Testis (tissue), 3 donors: ENCODE results near the gene ZFR. TPM values are rescaled to one million over a fixed set of nuclear protein-coding genes. Genes with fewer than 3 reads are reported as not detected.

Experiments
- DNase-seq: peaks from one replicate; pipeline ENCODE4 v3.0.0-alpha.2; 2019
- H3K27ac ChIP-seq, 2 donors: fragments of 200-600 bp; sonication (generic); one replicate each; pipeline ENCODE4 v1.5.1; 2019
- H3K27me3 ChIP-seq: fragments of 200-600 bp; sonication (generic); one replicate; pipeline ENCODE4 v1.5.1; 2019
- H3K36me3 ChIP-seq: fragments of 200-600 bp; sonication (generic); one replicate; pipeline ENCODE4 v1.5.1; 2017; ENCODE audit warnings: low read depth; ENCODE audit errors: missing control alignments
- H3K4me1 ChIP-seq: fragments of 200-600 bp; sonication (generic); one replicate; pipeline ENCODE4 v1.5.1; 2019
- H3K4me3 ChIP-seq, 2 donors: fragments of 200-600 bp; sonication (generic); one replicate each; pipeline ENCODE4 v1.5.1; 2017 to 2019
- H3K9me3 ChIP-seq: fragments of 200-600 bp; sonication (generic); one replicate; pipeline ENCODE4 v1.5.1; 2017
- POLR2A ChIP-seq: fragments of 450-650 bp; IDR thresholded peaks from one replicate; pipeline ENCODE4 v1.6.1; 2017; ENCODE audit warnings: antibody characterized with exemption, mild to moderate bottlenecking, moderate library complexity
- WGBS, 2 donors: methylation state at CpG; one replicate each; pipeline ENCODE4 v1.1.5; 2018; 5-methylcytosine and 5-hydroxymethylcytosine counted together
- intact Hi-C: fragments of 100-400 bp; cut with DNase I; formaldehyde crosslinking; loops from one replicate; pipeline ENCODE4 v1.15.1; 2023; ENCODE audit warnings: low total_unique reads
- polyA plus RNA-seq: library from polyadenylated mRNA; stranded (reverse); fragments of 350-450 nt; fragmentation: Illumina TruSeq; extraction: RNeasy Lipid Tissue Mini Kit (QIAGEN cat#74804); gene quantifications from one replicate; pipeline ENCODE4 v1.2.3, GENCODE V29; 2014; ENCODE audit warnings: low read depth, low replicate concordance; ENCODE audit not compliant: insufficient read depth
- total RNA-seq, 2 donors: library from RNA; depleted of rRNA; stranded (reverse); fragments of >200 nt; gene quantifications; one replicate each; pipeline ENCODE4 v1.2.3, GENCODE V29; 2016
- TF ChIP-seq, protein P1 (sequence below), 3 experiments: fragments of 450-650 bp in 2 of 3; fragments of 200-600 bp in 1 of 3; sonication (generic) in 1 of 3; IDR thresholded peaks; one replicate each; pipeline ENCODE4 v1.5.1; 2016 to 2019; ENCODE audit warnings: antibody characterized with exemption in 3 of 3, mild to moderate bottlenecking in 2 of 3, moderate library complexity in 1 of 3

ZFR gene
- total and polyA plus RNA-seq, 3 donors from 2014 or later = 77.1 to 112 (median 97.2) TPM

DNA sequence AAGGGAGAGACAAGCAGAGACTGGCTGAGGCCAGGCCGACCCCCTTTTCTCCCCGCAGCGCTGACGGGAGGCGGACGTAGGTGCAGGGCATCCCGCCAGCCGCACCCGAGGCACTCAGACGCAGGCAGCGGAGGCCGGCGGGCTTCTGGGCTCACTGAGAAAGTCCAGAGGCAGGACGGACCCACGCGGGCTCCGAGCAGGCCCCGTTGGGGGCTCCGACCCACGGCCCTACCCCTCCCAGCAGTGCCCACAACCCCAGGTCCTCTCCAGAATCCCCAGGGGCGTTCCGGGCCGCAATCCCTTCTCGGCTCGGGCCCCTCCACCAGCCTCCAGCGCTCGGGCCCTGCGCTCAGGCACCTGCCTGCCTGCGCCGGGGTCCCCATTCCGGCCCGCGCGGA is 132.3 kb downstream of the ZFR start:
- peak; percentile 81 for DNase-seq
- Histone ChIP-seq H3K27ac (peak overlapping the region; percentile 87 to 98), H3K9me3 (no peaks in the 10 kb centered on the region), H3K4me1 (peaks cover 32% of the 10 kb centered on the region), H3K36me3 (no peaks in the 10 kb centered on the region), H3K27me3 (no peaks in the 10 kb centered on the region), H3K4me3 (peak overlapping the region; percentile 88 to 99)
- TF ChIP-seq, protein P1, sequence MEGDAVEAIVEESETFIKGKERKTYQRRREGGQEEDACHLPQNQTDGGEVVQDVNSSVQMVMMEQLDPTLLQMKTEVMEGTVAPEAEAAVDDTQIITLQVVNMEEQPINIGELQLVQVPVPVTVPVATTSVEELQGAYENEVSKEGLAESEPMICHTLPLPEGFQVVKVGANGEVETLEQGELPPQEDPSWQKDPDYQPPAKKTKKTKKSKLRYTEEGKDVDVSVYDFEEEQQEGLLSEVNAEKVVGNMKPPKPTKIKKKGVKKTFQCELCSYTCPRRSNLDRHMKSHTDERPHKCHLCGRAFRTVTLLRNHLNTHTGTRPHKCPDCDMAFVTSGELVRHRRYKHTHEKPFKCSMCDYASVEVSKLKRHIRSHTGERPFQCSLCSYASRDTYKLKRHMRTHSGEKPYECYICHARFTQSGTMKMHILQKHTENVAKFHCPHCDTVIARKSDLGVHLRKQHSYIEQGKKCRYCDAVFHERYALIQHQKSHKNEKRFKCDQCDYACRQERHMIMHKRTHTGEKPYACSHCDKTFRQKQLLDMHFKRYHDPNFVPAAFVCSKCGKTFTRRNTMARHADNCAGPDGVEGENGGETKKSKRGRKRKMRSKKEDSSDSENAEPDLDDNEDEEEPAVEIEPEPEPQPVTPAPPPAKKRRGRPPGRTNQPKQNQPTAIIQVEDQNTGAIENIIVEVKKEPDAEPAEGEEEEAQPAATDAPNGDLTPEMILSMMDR (IDR thresholded peaks at IDR 0.05) = no peak
- TF ChIP-seq POLR2A = no peak
- 0% methylated on average over 6 to 32 of the region's 34 CpGs for WGBS, 2 donors
- intact Hi-C loops = no loop called here

DNA sequence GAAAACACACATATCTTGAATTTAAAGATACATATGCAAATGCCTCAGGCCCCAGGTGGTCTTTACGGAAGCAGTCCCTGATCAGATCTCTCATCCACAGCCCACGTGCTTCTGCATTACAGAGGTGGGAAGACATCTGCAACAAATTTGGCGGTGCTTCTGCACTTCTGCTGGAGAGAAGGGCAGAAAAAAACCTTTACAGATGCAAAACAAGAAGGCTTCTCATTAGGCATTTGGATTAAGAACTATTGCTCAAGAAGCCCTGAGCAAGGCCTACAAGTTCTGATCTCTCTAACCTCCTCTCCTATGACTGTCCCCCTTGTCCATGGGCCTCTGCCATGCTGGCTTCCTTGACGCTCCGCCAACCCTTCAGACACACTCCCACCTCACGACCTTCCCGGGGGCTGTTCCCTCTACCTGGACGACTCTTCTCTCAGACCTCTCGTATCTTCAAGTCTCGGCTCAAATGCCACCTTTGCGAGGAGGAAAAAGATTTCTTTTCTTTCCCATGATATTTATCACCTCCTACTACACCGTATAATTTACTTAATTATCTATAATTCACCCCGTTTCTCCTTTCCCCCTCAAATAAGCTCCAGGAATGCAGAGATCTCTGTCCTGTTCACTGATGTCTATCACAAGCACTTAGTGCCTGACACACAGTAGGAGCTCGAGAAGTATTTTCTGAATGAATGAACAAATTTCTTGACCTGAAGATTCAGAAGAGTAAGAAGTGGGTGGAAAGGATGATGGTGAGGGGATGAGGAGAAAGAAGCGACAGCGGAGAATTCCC is 132.9 kb downstream of the ZFR start:
- H3K27ac ChIP-seq = peak overlapping the region; percentile 87 to 98
- H3K4me1 ChIP-seq = peaks cover 34% of the 10 kb centered on the region
- WGBS, 2 donors = 20 to 23% methylated on average over 16 of the region's 16 CpGs
- intact Hi-C loops = no loop called here
- H3K27me3 ChIP-seq = no peaks in the 10 kb centered on the region
- DNase-seq = peak; percentile 51
- no peaks in the 10 kb centered on the region for H3K9me3 ChIP-seq
- H3K36me3 ChIP-seq = no peaks in the 10 kb centered on the region
- H3K4me3 ChIP-seq = peak overlapping the region; percentile 88 to 99
- TF ChIP-seq POLR2A = no peak
- TF ChIP-seq, protein P1 (IDR thresholded peaks at IDR 0.05) = no peak

DNA sequence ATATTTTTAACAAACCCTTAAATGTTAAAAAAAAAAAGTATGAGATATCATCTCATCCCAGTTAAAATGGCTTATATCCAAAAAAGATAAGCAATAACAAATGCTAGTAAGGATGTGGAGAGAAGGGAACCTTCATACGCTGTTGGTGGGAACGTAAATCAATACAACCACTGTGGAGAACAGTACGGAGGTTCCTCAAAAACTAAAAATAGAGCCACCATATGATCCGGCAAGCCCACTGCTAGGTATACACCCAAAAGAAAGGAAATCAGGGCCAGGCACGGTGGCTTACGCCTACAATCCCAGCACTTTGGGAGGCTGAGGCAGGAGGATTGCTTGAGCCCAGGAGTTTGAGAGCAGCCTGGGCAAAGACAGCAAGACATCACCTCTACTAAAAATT is 134.8 kb downstream of the ZFR start:
- H3K27me3 ChIP-seq = no peaks in the 10 kb centered on the region
- no peak overlapping the region for H3K27ac ChIP-seq
- DNase-seq = no peak
- peaks cover 35% of the 10 kb centered on the region for H3K4me1 ChIP-seq
- TF ChIP-seq POLR2A = no peak
- TF ChIP-seq, protein P1 (IDR thresholded peaks at IDR 0.05) = no peak
- WGBS, 2 donors = 72 to 93% methylated on average over 6 of the region's 6 CpGs
- H3K4me3 ChIP-seq = no peak overlapping the region
- no peaks in the 10 kb centered on the region for H3K36me3 ChIP-seq
- intact Hi-C loops = no loop called here
- H3K9me3 ChIP-seq = no peaks in the 10 kb centered on the region

DNA sequence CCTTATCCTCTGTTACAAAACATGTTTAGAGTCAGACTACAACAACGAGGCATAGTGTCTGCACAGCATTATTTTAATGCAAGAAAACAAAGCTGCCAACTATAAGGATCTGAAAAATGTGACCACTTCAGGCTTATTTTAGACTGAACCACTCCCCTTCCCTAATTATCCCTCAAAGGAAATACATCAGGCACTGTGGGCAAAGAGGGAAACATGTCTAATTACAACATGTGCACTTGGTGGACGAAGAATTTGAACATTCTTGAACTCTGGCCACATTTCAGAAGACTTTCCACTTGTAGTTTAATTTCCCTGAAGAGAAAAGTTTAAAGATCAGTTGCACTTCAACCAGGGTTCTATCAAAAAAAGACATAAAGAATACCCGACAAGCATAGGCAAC is 135.6 kb downstream of the ZFR start:
- TF ChIP-seq POLR2A = no peak
- TF ChIP-seq, protein P1 (IDR thresholded peaks at IDR 0.05) = no peak
- 29 to 40% methylated on average over 3 of the region's 3 CpGs for WGBS, 2 donors
- H3K4me1 ChIP-seq = peaks cover 33% of the 10 kb centered on the region

DNA sequence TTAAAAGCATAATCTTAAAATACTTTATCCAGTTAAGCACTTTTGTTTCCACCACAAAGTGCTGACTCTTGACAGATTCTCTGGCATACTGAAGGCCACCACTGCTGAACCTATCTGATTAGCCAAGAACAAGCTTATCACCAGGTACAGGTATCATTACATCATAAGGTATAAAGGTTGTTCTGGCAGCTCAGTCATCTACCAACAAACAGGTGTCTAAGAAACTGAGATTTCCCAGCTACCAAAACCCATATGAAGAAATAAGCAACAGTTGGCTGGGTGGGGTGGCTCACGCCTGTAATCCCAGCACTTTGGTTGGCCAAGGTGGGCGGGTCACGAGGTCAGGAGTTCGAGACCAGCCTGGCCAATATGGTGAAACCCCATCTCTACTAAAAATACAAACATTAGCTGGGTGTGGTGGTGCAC is 136.8 kb downstream of the ZFR start:
- H3K36me3 ChIP-seq = no peaks in the 10 kb centered on the region
- no peaks in the 10 kb centered on the region for H3K27me3 ChIP-seq
- TF ChIP-seq, protein P1 (IDR thresholded peaks at IDR 0.05) = no peak
- TF ChIP-seq POLR2A = no peak
- WGBS, 2 donors = 92 to 93% methylated on average over 4 of the region's 4 CpGs
- intact Hi-C loops = no loop called here
- peaks cover 38% of the 10 kb centered on the region for H3K4me1 ChIP-seq
- H3K9me3 ChIP-seq = no peaks in the 10 kb centered on the region
- no peak for DNase-seq
- peak overlapping the region in 1 of 2 donors; percentile 52 for H3K27ac ChIP-seq
- H3K4me3 ChIP-seq = no peak overlapping the region

More for the DNA sequence above, 135.6 kb downstream of the ZFR start:
- no peak for DNase-seq
- Histone ChIP-seq H3K9me3 (no peaks in the 10 kb centered on the region), H3K36me3 (no peaks in the 10 kb centered on the region), H3K27ac (peak overlapping the region; percentile 3 to 52), H3K4me3 (no peak overlapping the region), H3K27me3 (no peaks in the 10 kb centered on the region)
- intact Hi-C loops = no loop called here
